GM04504 (cell line): Measurements from ENCODE around the gene LRP1B.
A peak's percentile ranks its signal among the peaks of the same experiment; 100 is the strongest.
"Not testable (repeated sequence)": the region's sequence is repeated elsewhere in the genome, so short reads cannot be mapped to it uniquely, and the experiment has no call there.

Source experiments
- DNase-seq: peaks from one replicate; pipeline ENCODE4 v3.0.0-alpha.2; 2012; ENCODE audit warnings: low read depth

Gene LRP1B

GRCh38 chr2:140601801-140602200 lies 1529.0 kb downstream of the LRP1B start:
- no peak for DNase-seq

DNA sequence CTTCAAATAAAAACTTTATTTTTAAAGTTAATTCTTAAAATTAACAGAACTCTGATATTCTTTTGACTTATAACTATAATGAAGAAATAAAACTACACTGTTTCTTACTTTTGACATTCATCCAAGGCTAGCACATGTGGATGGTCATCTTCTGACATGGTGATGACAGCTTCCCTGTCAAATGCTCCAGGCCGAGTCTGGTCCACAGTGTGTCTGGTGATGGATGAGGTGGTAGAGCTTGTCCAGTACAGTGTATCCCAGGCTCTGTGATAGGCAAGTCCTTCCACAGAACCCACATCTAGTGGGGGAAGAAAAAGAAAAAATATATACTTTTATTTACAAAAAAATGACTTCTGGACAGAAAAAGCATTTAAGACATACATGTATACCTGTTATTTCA lies 1529.5 kb downstream of the LRP1B start:
- DNase-seq, result no peak

GRCh38 chr2:140600116-140600515 lies 1530.7 kb downstream of the LRP1B start:
- peak; percentile 7 for DNase-seq

GRCh38 chr2:140597836-140598235 lies 1533.0 kb downstream of the LRP1B start:
- DNase-seq, result no peak

GRCh38 chr2:140597205-140597604 lies 1533.6 kb downstream of the LRP1B start:
- DNase-seq, result no peak

GRCh38 chr2:140596447-140596846 lies 1534.4 kb downstream of the LRP1B start:
- DNase-seq, result no peak

GRCh38 chr2:140595107-140595506 lies 1535.7 kb downstream of the LRP1B start:
- no peak for DNase-seq

- no peak for DNase-seq
Measured at GRCh38 chr2:140593132-140593531, 1537.7 kb downstream of the LRP1B start.

DNA sequence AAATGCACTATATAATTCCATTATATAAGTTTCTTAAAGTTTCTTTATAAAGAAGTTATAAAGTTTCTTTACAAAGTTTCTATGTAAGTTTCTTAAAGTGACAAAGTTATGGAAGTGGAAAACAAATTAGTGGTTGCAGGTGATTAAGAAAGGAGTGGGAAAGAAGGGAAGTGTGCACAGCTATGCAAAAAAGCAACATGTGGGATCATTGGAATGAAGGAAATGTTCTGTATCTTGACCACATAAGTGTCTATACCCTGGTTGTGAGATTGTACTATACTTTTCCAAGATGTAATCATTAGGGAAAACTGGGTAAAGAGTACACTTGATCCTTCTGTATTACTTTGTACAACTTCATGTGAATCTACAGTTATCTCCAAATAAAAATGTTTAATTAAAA lies 1541.1 kb downstream of the LRP1B start:
- DNase-seq, result no peak

DNA sequence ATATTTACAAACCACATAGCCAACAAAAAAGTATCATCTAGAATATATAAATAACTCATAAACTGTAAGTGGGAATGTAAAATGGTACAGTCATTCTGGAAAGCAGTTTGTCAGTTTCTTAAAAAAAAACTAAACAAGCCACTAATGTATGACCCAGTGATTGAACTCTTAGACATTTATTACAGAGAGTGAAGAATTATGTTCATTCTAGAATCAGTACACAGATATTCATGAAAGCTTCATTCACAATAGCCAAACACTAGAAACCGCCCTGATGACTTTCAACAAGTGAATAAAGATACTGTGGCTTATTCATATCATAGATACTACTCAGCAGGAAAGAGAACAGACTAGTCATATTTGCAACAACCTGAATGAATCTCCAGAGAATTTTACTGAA lies 1541.5 kb downstream of the LRP1B start:
- DNase-seq, result no peak

DNA sequence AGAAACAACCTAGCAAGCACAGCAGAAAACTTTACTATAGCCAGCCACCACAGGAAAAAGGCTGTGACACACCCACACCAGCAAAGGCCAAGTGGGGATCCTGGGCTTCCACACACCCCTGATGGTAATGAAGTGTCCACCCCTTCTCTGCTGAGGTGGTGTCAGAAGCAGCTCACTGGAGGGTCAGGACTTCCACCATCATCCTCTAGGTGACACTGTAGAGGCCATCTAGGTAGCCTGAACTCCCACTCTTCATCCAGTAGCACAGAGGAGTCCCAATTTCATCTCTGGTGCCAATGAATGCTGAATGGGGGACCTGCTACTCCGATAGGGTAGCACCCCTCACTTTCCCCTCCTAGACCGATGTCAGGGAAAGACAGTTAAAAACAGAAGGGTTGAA lies 1544.4 kb downstream of the LRP1B start:
- DNase-seq, result peak; percentile 6

- no peak for DNase-seq
Measured at GRCh38 chr2:140585016-140585415, 1545.8 kb downstream of the LRP1B start.

- DNase-seq, result no peak
Measured at GRCh38 chr2:140584471-140584870, 1546.3 kb downstream of the LRP1B start.

DNA sequence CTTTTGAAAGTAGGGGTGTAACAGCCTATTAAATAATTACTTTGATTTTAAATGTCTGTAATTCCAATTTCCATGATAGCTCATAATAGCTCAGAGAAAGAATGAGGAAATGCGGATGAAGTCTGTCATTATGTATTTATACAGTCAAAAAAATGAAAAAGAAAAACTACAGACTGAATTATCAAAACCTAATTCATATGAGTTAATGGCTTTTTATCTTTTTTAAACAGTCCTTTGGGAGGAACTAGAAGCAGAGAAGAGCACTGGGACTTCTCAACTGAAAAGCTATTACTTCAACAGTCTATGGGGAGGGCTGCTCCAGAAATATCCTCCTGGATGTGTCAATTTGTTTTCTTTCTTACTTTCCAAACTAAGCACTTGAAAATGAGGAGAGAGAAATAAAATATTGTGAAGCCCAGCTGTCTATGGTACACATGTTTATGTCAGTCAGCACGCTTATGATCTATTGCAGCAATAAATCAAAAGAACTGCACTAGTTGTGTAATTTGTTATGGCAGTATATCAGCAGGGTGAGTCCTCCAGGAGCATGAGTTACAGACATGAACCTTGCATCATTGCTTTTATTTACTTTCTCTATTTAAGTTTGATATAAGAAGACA lies 1550.2 kb downstream of the LRP1B start:
- no peak for DNase-seq

GRCh38 chr2:140577453-140577852 lies 1553.4 kb downstream of the LRP1B start:
- no peak for DNase-seq

DNA sequence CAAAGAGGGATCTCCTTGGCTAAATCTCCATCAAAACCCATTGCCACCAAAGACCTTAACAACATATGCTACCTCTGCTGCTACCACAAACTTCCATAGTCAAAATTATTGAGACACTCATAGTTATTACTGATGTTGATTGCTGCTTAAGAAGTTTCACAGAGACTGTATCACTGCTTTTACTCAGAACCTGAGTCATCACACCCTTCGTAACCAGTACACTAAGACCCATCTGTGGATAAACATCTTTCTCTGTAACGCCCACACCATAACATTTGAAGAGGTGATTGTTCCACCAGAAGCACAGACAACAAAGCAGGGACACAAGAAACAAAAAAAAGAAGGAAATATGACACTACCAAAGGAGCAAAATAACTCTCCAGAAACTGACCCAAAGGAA lies 1563.1 kb downstream of the LRP1B start:
- DNase-seq, result no peak

DNA sequence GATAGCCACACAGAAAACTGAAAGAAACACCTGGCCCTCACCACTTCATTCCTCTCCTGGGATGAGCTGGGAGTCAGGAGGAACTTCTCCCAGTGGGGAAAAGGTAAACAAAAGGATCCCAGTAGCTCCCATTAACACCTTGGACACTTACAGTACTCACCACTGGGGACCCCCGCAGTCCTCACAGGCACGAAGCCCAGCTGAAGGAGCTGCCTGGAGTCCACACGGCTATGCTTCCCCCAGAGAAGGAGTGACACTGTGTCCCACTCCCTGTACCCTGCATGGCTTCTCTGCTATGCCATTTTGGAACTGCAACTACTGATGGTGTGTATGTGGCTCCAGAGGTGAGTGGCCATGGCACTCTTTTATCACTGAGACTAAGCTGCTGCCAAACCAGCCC lies 1565.1 kb downstream of the LRP1B start:
- no peak for DNase-seq

DNA sequence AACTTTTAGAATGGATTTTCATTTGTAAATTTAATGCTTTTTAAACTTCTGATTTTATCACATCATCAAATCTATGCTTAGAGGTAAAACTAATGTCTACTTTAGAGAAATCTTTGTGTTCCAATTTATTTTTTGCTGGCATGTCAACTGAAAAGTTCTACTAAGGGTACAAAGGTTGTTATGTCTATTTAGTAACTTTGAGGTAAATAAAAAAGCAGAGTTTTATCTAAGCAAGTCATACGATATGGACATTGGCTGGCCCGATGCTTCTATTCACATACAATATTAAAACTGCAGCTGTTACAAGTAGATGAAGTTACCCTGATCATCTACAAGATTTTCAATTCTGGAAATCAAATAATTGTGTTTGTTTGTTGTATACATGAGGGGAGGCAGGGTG lies 1575.1 kb downstream of the LRP1B start:
- no peak for DNase-seq

DNA sequence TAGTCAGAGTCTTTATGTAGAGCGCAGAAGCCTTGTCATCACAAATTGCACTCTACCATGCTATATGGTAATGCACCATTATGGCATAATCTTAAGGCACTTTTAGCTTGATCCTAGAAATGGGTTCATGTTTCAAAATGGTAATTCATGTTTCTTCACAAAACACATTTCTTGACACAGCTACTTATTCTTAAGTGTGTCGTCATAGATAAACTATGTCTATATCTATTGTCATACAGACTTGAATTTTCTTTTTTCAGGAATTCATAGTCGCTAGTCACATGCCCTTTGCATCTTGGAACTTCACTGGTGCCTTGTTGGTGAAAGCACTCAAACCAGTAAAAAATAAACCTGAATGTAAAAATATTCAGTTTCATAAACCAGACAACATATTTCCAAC lies 1578.2 kb downstream of the LRP1B start:
- DNase-seq, result no peak

GRCh38 chr2:140551287-140551686 lies 1579.5 kb downstream of the LRP1B start:
- no peak for DNase-seq

DNA sequence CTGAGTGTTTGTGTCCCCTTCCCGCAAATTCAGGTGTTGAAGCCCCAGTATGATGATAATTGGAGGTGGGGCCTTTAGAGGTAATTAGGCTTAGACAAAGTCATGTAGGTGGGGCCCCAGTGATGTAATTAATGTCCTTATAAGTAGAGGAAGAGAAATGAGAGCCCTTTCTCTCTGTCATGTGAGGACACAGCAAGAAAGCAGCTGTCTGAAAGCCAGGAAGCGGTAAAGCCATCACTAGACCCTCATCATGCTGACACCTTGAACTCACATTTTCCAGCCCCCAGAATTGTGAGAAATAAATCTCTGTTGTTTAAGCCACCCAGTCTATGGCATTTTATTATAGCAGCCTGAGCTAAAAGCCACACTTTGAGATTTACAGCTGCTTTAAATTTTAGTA lies 1580.0 kb downstream of the LRP1B start:
- no peak for DNase-seq

GRCh38 chr2:140544769-140545168 lies 1586.0 kb downstream of the LRP1B start:
- DNase-seq, result not testable (repeated sequence)

DNA sequence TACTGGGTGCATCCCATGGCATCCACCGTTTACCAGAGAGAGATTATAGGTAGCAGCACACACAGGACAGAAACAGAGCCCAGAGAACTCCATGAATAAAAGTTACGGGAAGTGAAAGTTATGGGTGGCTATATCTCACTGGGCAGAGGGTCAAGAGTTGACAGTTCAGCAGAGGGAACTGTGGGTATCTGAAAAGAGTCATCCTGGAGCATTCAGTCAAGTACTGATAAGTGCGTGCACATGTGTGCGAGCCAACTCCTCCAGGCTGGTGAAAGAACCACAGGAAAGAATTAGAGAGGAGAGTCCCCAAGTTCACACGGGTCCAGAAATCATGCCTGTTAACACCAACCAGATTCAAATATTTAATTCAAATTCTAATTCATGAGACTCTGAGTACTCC lies 1588.2 kb downstream of the LRP1B start:
- no peak for DNase-seq

DNA sequence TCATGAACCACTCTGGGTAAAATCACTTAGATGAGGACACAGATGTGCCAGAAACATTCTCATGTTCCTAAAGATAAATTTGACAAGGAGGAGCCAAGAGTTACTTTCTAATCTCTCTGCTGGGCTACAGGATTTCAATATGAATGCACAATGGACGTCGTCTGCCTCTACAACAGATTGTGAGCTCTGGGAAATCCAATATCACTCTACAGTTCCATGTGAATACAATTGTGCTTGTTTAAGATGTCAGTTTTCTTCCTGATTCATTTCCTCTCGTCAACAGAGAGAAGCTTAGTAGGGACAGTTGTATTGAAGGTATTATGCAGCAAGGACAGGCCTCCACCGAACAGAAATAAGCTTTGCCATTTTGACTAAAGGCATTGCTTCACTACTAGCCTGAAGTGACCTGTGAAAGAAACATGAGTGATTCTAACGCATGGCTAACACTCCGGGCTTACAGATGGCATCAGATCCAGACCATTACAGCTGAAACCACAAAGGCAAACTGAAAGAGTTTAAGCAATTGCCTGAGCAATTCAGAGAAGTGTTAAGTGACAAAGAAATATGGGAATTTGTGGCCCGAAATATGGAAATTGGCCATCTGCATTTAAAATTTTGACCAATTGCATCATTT lies 1591.5 kb downstream of the LRP1B start:
- no peak for DNase-seq
